H1 (cell line): Measurements from ENCODE around the gene SLC51B. TPM values are rescaled to one million over a fixed set of nuclear protein-coding genes. Genes with fewer than 3 reads are reported as not detected.

Source experiments
- CTCF ChIA-PET: fragments of 300-600 bp; sonication (Branson Sonifier 250); formaldehyde crosslinking; loops from one replicate; lab custom pipeline; 2021; ENCODE audit not compliant: partially characterized antibody; lab: Charles Lee
- POLR2A ChIA-PET: fragments of 300-600 bp; sonication (Branson Sonifier 250); formaldehyde crosslinking; loops from one replicate; lab custom pipeline; 2021; ENCODE audit warnings: inconsistent platforms; ENCODE audit not compliant: partially characterized antibody; lab: Charles Lee
- DNase-seq, 2 experiments: peaks; one replicate each; pipeline versions ENCODE4 v3.0.0 to v3.0.0-alpha.2; 2010 to 2022; ENCODE audit warnings: low spot score in 2 of 2, low read depth in 1 of 2, mixed read lengths in 1 of 2
- FAIRE-seq: peaks from 2 replicates; lab custom pipeline; 2011; peaks lifted over from hg19 to GRCh38; lab: Jason Lieb, UNC
- H2AFZ ChIP-seq: 2 replicates; pipeline ENCODE4 v1.8.1; 2012; ENCODE audit warnings: low read length, inconsistent platforms
- H2AK5ac ChIP-seq: 2 replicates; pipeline ENCODE4 v1.6.1; 2013; ENCODE audit warnings: low read depth, low read length
- H2BK120ac ChIP-seq: replicated peaks from 2 replicates; pipeline ENCODE3; 2013; ENCODE audit warnings: low read depth, low read length, inconsistent platforms
- H2BK12ac ChIP-seq: 2 replicates; pipeline ENCODE4 v1.6.1; 2013; ENCODE audit warnings: low read depth, low read length
- H2BK15ac ChIP-seq: 2 replicates; pipeline ENCODE4 v1.6.1; 2013; ENCODE audit warnings: low read length
- H2BK20ac ChIP-seq: 2 replicates; pipeline ENCODE4 v1.6.1; 2013; ENCODE audit warnings: low read length
- H2BK5ac ChIP-seq: 2 replicates; pipeline ENCODE4 v1.6.1; 2013; ENCODE audit warnings: low read depth, low read length
- H3K14ac ChIP-seq: 2 replicates; pipeline ENCODE4 v1.6.1; 2013; ENCODE audit warnings: inconsistent platforms; ENCODE audit not compliant: insufficient read length
- H3K18ac ChIP-seq: 2 replicates; pipeline ENCODE4 v1.6.1; 2013; ENCODE audit warnings: low read length; ENCODE audit errors: extremely low read depth
- H3K23ac ChIP-seq: 2 replicates; pipeline ENCODE4 v1.6.1; 2013; ENCODE audit warnings: inconsistent platforms; ENCODE audit not compliant: insufficient read length
- H3K23me2 ChIP-seq: 2 replicates; pipeline ENCODE4 v1.6.1; 2013; ENCODE audit warnings: low read depth, low read length
- H3K27ac ChIP-seq: 2 replicates; pipeline ENCODE4 v1.6.1; 2011; ENCODE audit warnings: low read depth, low read length, inconsistent platforms
- H3K27me3 ChIP-seq, 4 experiments: replicated peaks in 1 of 4; 1 replicate in 1 of 4; 2 replicates in 3 of 4; pipeline versions ENCODE4 v1.6.1 to v1.8.1; 2011 to 2013; ENCODE audit warnings: low read length in 3 of 4, mild to moderate bottlenecking in 3 of 4, inconsistent platforms in 2 of 4, mixed read lengths in 2 of 4, moderate library complexity in 1 of 4; ENCODE audit not compliant: control insufficient read depth in 3 of 4, insufficient read depth in 3 of 4; ENCODE audit errors: extremely low read depth in 1 of 4
- H3K36me3 ChIP-seq, 4 experiments: 2 replicates each; pipeline versions ENCODE4 v1.6.1 to v1.8.1; 2011 to 2013; ENCODE audit warnings: mild to moderate bottlenecking in 4 of 4, low read length in 3 of 4, moderate library complexity in 2 of 4, control low read depth in 1 of 4, inconsistent platforms in 1 of 4; ENCODE audit not compliant: insufficient read depth in 4 of 4, control insufficient read depth in 2 of 4
- H3K4ac ChIP-seq: replicated peaks from 2 replicates; pipeline ENCODE3; 2013; ENCODE audit warnings: low read length, low read depth, mixed read lengths, inconsistent platforms; ENCODE audit not compliant: insufficient read length
- H3K4me1 ChIP-seq, 4 experiments: replicated peaks in 1 of 4; 1 replicate in 1 of 4; 2 replicates in 3 of 4; pipeline versions ENCODE4 v1.6.1 to v1.8.1; 2011 to 2013; ENCODE audit warnings: low read length in 3 of 4, inconsistent platforms in 2 of 4, mixed read lengths in 1 of 4; ENCODE audit not compliant: insufficient read depth in 4 of 4, control insufficient read depth in 3 of 4
- H3K4me2 ChIP-seq, 2 experiments: 2 replicates each; pipeline versions ENCODE4 v1.6.1 to v1.8.1; 2011 to 2013; ENCODE audit warnings: low read depth in 2 of 2, low read length in 2 of 2, control low read depth in 1 of 2, inconsistent platforms in 1 of 2, mild to moderate bottlenecking in 1 of 2; ENCODE audit not compliant: insufficient read depth in 1 of 2
- H3K4me3 ChIP-seq, 4 experiments: fragments of 200-600, 300-600 bp in 1 of 4; sonication (generic), shearing (Covaris generic), sonication (Bioruptor Twin) in 1 of 4; 2 replicates each; pipeline versions ENCODE4 v1.5.1 to v1.8.1; 2011 to 2016; ENCODE audit warnings: low read length in 4 of 4, low read depth in 3 of 4, control low read depth in 2 of 4, inconsistent platforms in 2 of 4, mild to moderate bottlenecking in 2 of 4, mixed read lengths in 1 of 4, moderate library complexity in 1 of 4; ENCODE audit not compliant: insufficient read depth in 2 of 4; ENCODE audit errors: extremely low read depth in 1 of 4
- H3K56ac ChIP-seq: replicated peaks from 2 replicates; pipeline ENCODE3; 2013; ENCODE audit warnings: low read depth, mild to moderate bottlenecking, mixed read lengths, low read length, inconsistent platforms; ENCODE audit not compliant: insufficient read length
- H3K79me1 ChIP-seq: 2 replicates; pipeline ENCODE4 v1.6.1; 2013; ENCODE audit warnings: low read depth, low read length, control low read depth
- H3K79me2 ChIP-seq, 2 experiments: 2 replicates each; pipeline versions ENCODE4 v1.6.1 to v1.8.1; 2012 to 2013; ENCODE audit warnings: low read length in 2 of 2, mild to moderate bottlenecking in 2 of 2, inconsistent platforms in 1 of 2; ENCODE audit not compliant: insufficient read depth in 2 of 2, control insufficient read depth in 1 of 2
- H3K9ac ChIP-seq, 4 experiments: replicated peaks in 1 of 4; 1 replicate in 1 of 4; 2 replicates in 3 of 4; pipeline versions ENCODE4 v1.6.1 to v1.8.1; 2011 to 2013; ENCODE audit warnings: low read depth in 3 of 4, low read length in 3 of 4, control low read depth in 2 of 4, mild to moderate bottlenecking in 2 of 4, moderate library complexity in 2 of 4, inconsistent platforms in 1 of 4; ENCODE audit errors: extremely low read depth in 1 of 4
- H3K9me3 ChIP-seq, 2 experiments: 2 replicates each; pipeline versions ENCODE4 v1.6.1 to v1.8.1; 2012 to 2013; ENCODE audit warnings: mild to moderate bottlenecking in 2 of 2, moderate library complexity in 2 of 2, control low read depth in 1 of 2, inconsistent platforms in 1 of 2, low read depth in 1 of 2, low read length in 1 of 2, mixed read lengths in 1 of 2; ENCODE audit not compliant: insufficient read depth in 2 of 2
- H4K20me1 ChIP-seq, 2 experiments: replicated peaks in 1 of 2; 2 replicates each; pipeline versions ENCODE3 to v1.8.1; 2011 to 2013; ENCODE audit warnings: inconsistent platforms in 2 of 2, low read length in 2 of 2, mild to moderate bottlenecking in 1 of 2; ENCODE audit not compliant: insufficient read depth in 2 of 2, control insufficient read depth in 1 of 2
- H4K5ac ChIP-seq: 2 replicates; pipeline ENCODE4 v1.6.1; 2013; ENCODE audit warnings: low read length, low read depth, mixed read lengths, inconsistent platforms; ENCODE audit not compliant: insufficient read length
- H4K8ac ChIP-seq: 2 replicates; pipeline ENCODE4 v1.8.0; 2013; ENCODE audit warnings: mild to moderate bottlenecking, moderate library complexity, low read length, inconsistent platforms; ENCODE audit not compliant: insufficient read depth; ENCODE audit errors: extremely low read depth
- H4K91ac ChIP-seq: replicated peaks from 2 replicates; pipeline ENCODE3; 2013; ENCODE audit warnings: low read length, mixed read lengths, inconsistent platforms; ENCODE audit not compliant: insufficient read length
- CTBP2 ChIP-seq: IDR thresholded peaks from 2 replicates; pipeline ENCODE4 v1.7.0; 2011; ENCODE audit warnings: borderline replicate concordance, mild to moderate bottlenecking, moderate library complexity, mixed read lengths, low read length; ENCODE audit not compliant: insufficient read depth, insufficient read length
- KDM1A ChIP-seq: fragments of 200-600, 300-600 bp; sonication (generic); IDR thresholded peaks from 2 replicates; pipeline ENCODE4 v1.7.1; 2016; ENCODE audit warnings: mild to moderate bottlenecking, low read length, borderline replicate concordance
- POU5F1 ChIP-seq: IDR thresholded peaks from 2 replicates; pipeline ENCODE4 v1.6.1; 2011; ENCODE audit warnings: low read depth, mild to moderate bottlenecking, low read length, moderate library complexity
- SP4 ChIP-seq: IDR thresholded peaks from 2 replicates; pipeline ENCODE4 v1.6.1; 2012; ENCODE audit warnings: low read length, inconsistent platforms
- TCF12 ChIP-seq: IDR thresholded peaks from 2 replicates; pipeline ENCODE4 v1.6.1; 2011; ENCODE audit warnings: low read depth, mild to moderate bottlenecking, low read length
- USF2 ChIP-seq: IDR thresholded peaks from 2 replicates; pipeline ENCODE4 v1.6.1; 2011; ENCODE audit warnings: low read length, improper control_type of control experiment
- YY1 ChIP-seq: IDR thresholded peaks from 2 replicates; pipeline ENCODE4 v1.6.1; 2011; ENCODE audit warnings: low read depth, mild to moderate bottlenecking, low read length
- WGBS, 2 experiments: shearing (Covaris generic) in 1 of 2; methylation state at CpG; one replicate each; pipeline versions ENCODE4 v1.1.6 to v1.1.7; 2013 to 2015; ENCODE audit warnings: low lambda C conversion rate in 2 of 2, mixed read lengths in 2 of 2, inconsistent platforms in 1 of 2, low coverage in 1 of 2, missing lambda C conversion rate in 1 of 2; ENCODE audit not compliant: insufficient replicate concordance in 2 of 2, insufficient coverage in 1 of 2, insufficient read length in 1 of 2; ENCODE audit errors: extremely low coverage in 1 of 2, missing lambda C conversion rate in 1 of 2; 5-methylcytosine and 5-hydroxymethylcytosine counted together
- polyA plus RNA-seq, 7 experiments: library from polyadenylated mRNA; depleted of rRNA in 3 of 7; stranded (reverse) in 5 of 7; unstranded in 2 of 7; fragments of >200 nt in 5 of 7; fragments of 200-250 nt in 2 of 7; gene quantifications; 1 replicate in 5 of 7; 2 replicates in 1 of 7; 4 replicates in 1 of 7; pipeline versions ENCODE4 v1.2.1 to v1.2.3, GENCODE V29; 2011 to 2013; ENCODE audit warnings: missing spikeins in 2 of 7, mixed read lengths in 2 of 7
- total RNA-seq: library from RNA; stranded (reverse); fragmentation: NEBNext Ultra II Directional; extraction: Animal tissue kit (Norgen Biotek cat#: 25700); gene quantifications from 2 replicates; pipeline ENCODE4 v1.2.1, GENCODE V29; 2021
- TF ChIP-seq, protein P1 (sequence below): IDR thresholded peaks from 2 replicates; pipeline ENCODE4 v1.6.1; 2012; ENCODE audit warnings: low read length, inconsistent platforms
- TF ChIP-seq, protein P2 (sequence below), 3 experiments: IDR thresholded peaks; 1 replicate in 2 of 3; 2 replicates in 1 of 3; pipeline versions ENCODE4 v1.5.1 to v1.6.1; 2011; ENCODE audit warnings: low read length in 3 of 3, mild to moderate bottlenecking in 3 of 3, inconsistent platforms in 2 of 3, low read depth in 1 of 3, moderate library complexity in 1 of 3; ENCODE audit not compliant: insufficient read depth in 1 of 3; ENCODE audit errors: control extremely low read depth in 1 of 3

Gene SLC51B
- total and polyA plus RNA-seq, 2 of the 8 experiments (the other 6 are each of a cell fraction or from before 2014, with no cell fraction given): not detected

- Histone ChIP-seq H3K4me1 (no peaks in the 10 kb centered on the region), H3K36me3 (no peaks in the 10 kb centered on the region), H4K5ac (no peak overlapping the region), H2BK20ac (no peak overlapping the region), H3K79me2 (no peaks in the 10 kb centered on the region), H3K14ac (no peak overlapping the region), H3K4me2 (no peak overlapping the region), H2BK120ac (no peak overlapping the region), H3K56ac (no peak overlapping the region), H3K27me3 (no peaks in the 10 kb centered on the region), H3K23ac (no peak overlapping the region), H2AK5ac (no peak overlapping the region), H2BK12ac (no peak overlapping the region), H3K9ac (no peak overlapping the region), H2AFZ (no peak overlapping the region), H2BK15ac (no peak overlapping the region), H4K20me1 (no peaks in the 10 kb centered on the region), H3K18ac (no peak overlapping the region), H4K8ac (no peak overlapping the region), H3K23me2 (no peaks in the 10 kb centered on the region), H4K91ac (no peak overlapping the region), H3K9me3 (no peaks in the 10 kb centered on the region), H3K4me3 (no peak overlapping the region), H3K27ac (no peak overlapping the region), H2BK5ac (no peak overlapping the region), H3K4ac (no peak overlapping the region), H3K79me1 (no peaks in the 10 kb centered on the region)
- 83% methylated on average over 1 of the region's 1 CpG; no CpG with 5 or more reads in 1 of the 2 experiments for WGBS, 2 experiments
- POLR2A ChIA-PET: no interaction called here
- DNase-seq (no peak), FAIRE-seq (no peak)
- CTCF ChIA-PET: interaction anchor here (1.2 kb wide), 1 partner anchor 41 kb away, joined by 4 read pairs; no protein-coding TSS in a partner anchor
- TF ChIP-seq SP4 (no peak), POU5F1 (no peak), KDM1A (no peak), TCF12 (no peak), CTBP2 (no peak), YY1 (no peak), USF2 (no peak)
- TF ChIP-seq, protein P1, sequence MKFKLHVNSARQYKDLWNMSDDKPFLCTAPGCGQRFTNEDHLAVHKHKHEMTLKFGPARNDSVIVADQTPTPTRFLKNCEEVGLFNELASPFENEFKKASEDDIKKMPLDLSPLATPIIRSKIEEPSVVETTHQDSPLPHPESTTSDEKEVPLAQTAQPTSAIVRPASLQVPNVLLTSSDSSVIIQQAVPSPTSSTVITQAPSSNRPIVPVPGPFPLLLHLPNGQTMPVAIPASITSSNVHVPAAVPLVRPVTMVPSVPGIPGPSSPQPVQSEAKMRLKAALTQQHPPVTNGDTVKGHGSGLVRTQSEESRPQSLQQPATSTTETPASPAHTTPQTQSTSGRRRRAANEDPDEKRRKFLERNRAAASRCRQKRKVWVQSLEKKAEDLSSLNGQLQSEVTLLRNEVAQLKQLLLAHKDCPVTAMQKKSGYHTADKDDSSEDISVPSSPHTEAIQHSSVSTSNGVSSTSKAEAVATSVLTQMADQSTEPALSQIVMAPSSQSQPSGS: no peak
- TF ChIP-seq, protein P2, sequence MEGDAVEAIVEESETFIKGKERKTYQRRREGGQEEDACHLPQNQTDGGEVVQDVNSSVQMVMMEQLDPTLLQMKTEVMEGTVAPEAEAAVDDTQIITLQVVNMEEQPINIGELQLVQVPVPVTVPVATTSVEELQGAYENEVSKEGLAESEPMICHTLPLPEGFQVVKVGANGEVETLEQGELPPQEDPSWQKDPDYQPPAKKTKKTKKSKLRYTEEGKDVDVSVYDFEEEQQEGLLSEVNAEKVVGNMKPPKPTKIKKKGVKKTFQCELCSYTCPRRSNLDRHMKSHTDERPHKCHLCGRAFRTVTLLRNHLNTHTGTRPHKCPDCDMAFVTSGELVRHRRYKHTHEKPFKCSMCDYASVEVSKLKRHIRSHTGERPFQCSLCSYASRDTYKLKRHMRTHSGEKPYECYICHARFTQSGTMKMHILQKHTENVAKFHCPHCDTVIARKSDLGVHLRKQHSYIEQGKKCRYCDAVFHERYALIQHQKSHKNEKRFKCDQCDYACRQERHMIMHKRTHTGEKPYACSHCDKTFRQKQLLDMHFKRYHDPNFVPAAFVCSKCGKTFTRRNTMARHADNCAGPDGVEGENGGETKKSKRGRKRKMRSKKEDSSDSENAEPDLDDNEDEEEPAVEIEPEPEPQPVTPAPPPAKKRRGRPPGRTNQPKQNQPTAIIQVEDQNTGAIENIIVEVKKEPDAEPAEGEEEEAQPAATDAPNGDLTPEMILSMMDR (IDR thresholded peaks at IDR 0.05; ENCODE audit: control extremely low read depth in 1 of 3, insufficient read depth in 1 of 3, low read depth in 1 of 3, low read length in 3 of 3): no peak
Measured at GRCh38 chr15:65037309-65037708, 7.9 kb upstream of the SLC51B start.
